Heart left ventricle (tissue), 16 donors: ENCODE results near the gene YPEL2. TPM values are rescaled to one million over a fixed set of nuclear protein-coding genes. Genes with fewer than 3 reads are reported as not detected.
A peak's percentile ranks its signal among the peaks of the same experiment; 100 is the strongest.

Experiments
- ATAC-seq, 4 donors: fragments of 200-7000 bp; cut with Tn5 transposase; one replicate each; pipeline ENCODE4 v1.9.1; 2020 to 2022; ENCODE audit warnings: moderate library complexity in 4 of 4, mild to moderate bottlenecking in 3 of 4, moderate number of reproducible peaks in 1 of 4
- DNase-seq, 5 donors: peaks; one replicate each; pipeline ENCODE4 v3.0.0-alpha.2; 2020
- H3K27ac ChIP-seq, 12 donors: fragments of 200-600 bp; sonication (generic) in 4 of 12; one replicate each; pipeline versions ENCODE4 v1.5.0 to v1.8.0; 2016 to 2022; ENCODE audit warnings: mild to moderate bottlenecking in 2 of 12
- H3K27me3 ChIP-seq, 9 donors: fragments of 200-600 bp; sonication (generic) in 2 of 9; one replicate each; pipeline versions ENCODE4 v1.5.1 to v1.8.0; 2016 to 2022; ENCODE audit warnings: mild to moderate bottlenecking in 3 of 9
- H3K36me3 ChIP-seq, 9 donors: fragments of 200-600 bp; sonication (generic) in 2 of 9; one replicate each; pipeline versions ENCODE4 v1.5.0 to v1.8.0; 2018 to 2022; ENCODE audit warnings: mild to moderate bottlenecking in 2 of 9
- H3K4me1 ChIP-seq, 12 donors: fragments of 200-600 bp; sonication (generic) in 4 of 12; one replicate each; pipeline versions ENCODE4 v1.5.0 to v1.8.0; 2016 to 2022; ENCODE audit warnings: mild to moderate bottlenecking in 3 of 12
- H3K4me3 ChIP-seq, 12 donors: fragments of 200-600 bp; sonication (generic) in 4 of 12; one replicate each; pipeline versions ENCODE4 v1.5.0 to v1.8.0; 2017 to 2022; ENCODE audit warnings: mild to moderate bottlenecking in 9 of 12, moderate library complexity in 4 of 12
- H3K9me3 ChIP-seq, 12 donors: fragments of 200-600 bp; sonication (generic) in 4 of 12; one replicate each; pipeline versions ENCODE4 v1.5.0 to v1.8.0; 2016 to 2022; ENCODE audit warnings: mild to moderate bottlenecking in 1 of 12
- CTCF ChIP-seq, 12 donors: fragments of 200-600 bp; sonication (generic) in 4 of 12; IDR thresholded peaks; one replicate each; pipeline versions ENCODE4 v1.5.0 to v1.8.0; 2018 to 2022; ENCODE audit warnings: antibody characterized with exemption in 12 of 12, mild to moderate bottlenecking in 5 of 12
- POLR2A ChIP-seq, 2 donors: fragments of 450-650 bp; IDR thresholded peaks; one replicate each; pipeline ENCODE4 v1.6.1; 2017; ENCODE audit warnings: antibody characterized with exemption in 2 of 2, mild to moderate bottlenecking in 2 of 2, moderate library complexity in 2 of 2
- WGBS, 4 donors: extraction: QIAGEN DNeasy Blood & Tissue Kit in 2 of 4; methylation state at CpG; one replicate each; pipeline versions ENCODE4 v1.1.5 to v1.1.7; 2013 to 2018; 5-methylcytosine and 5-hydroxymethylcytosine counted together
- intact Hi-C, 10 donors: fragments of 100-400 bp; cut with DNase I; formaldehyde crosslinking; loops; one replicate each; pipeline versions ENCODE4 v1.11.1 to v1.14.2; 2022
- polyA plus RNA-seq, 2 donors: library from polyadenylated mRNA; stranded (reverse); fragments of 200-250 nt; gene quantifications; one replicate each; pipeline ENCODE4 v1.2.3, GENCODE V29; 2013
- total RNA-seq, 9 donors: library from RNA; depleted of rRNA in 2 of 9; stranded (reverse); fragments of >200 nt in 2 of 9; fragmentation: NEBNext Ultra II Directional in 3 of 9; extraction: Animal tissue kit (Norgen Biotek cat#: 25700) in 3 of 9; gene quantifications; one replicate each; pipeline versions ENCODE4 v1.1.0 to v1.2.4, GENCODE V29; 2016 to 2023
- donor health status: ischemic (EF 13 %, LVEDD 7.1; RV severe dilation, severe dysfunction).
- donor health status: healthy with polysubstance abuse.
- donor health status: DM: no; HTN: yes; CAD: no.
- donor health status: DM: no; HTN: no; CAD: no.
- donor health status: ischemic (EF 25% LVEDD 6.9; RV normal size, moderate dysfunction).
- donor health status: ischemic (EF 25% LVEDD 5.7; RV mildly dilated, moderate dysfunction).
- donor health status: healthy.
- donor health status: DM: yes; HTN: yes; CAD: no.
- donor health status: ischemic (EF 35%, LVEDD 5.7; RV mildly dilated, moderate dysfunction).
- donor health status: nonischemic (EF 11% LVEDD 7.7; RV severe dilation, severe dysfunction).
- donor health status: DM: yes; HTN: yes; CAD: no.
- donor health status: PGD.
- donor health status: ischemic (EF 29% LVEDD 5.4; RV normal size, mild dysfunction).
- donor health status: nonischemic (EF 23%, LVEDD 6.1; RV moderate dilation, normal function).

Gene YPEL2
- total and polyA plus RNA-seq, 11 donors = 11.6 to 65.5 (median 33.9) TPM

- no peak for DNase-seq
- peaks cover 0 to 3% (median 0%) of the 10 kb centered on the region in 9 donors for H3K36me3 ChIP-seq
Observed at GRCh38 chr17:59338498-59338897, 7.0 kb downstream of the YPEL2 start.

GRCh38 chr17:59341922-59342321, 10.5 kb downstream of the YPEL2 start:
- no peak overlapping the region for H3K4me3 ChIP-seq
- TF ChIP-seq CTCF (IDR thresholded peaks at IDR 0.05) = no peak
- no peak for TF ChIP-seq POLR2A (IDR thresholded peaks at IDR 0.05)
- H3K27me3 ChIP-seq = no peaks in the 10 kb centered on the region
- WGBS, 4 donors = 77 to 89% (median 84%) methylated on average over 3 of the region's 3 CpGs
- no peak for ATAC-seq
- DNase-seq = no peak
- intact Hi-C loops = no loop called here
- peaks cover 0 to 6% (median 0%) of the 10 kb centered on the region in 9 donors for H3K36me3 ChIP-seq
- peaks cover 12 to 97% (median 83%) of the 10 kb centered on the region in 12 donors for H3K4me1 ChIP-seq
- no peaks in the 10 kb centered on the region for H3K9me3 ChIP-seq
- H3K27ac ChIP-seq = peak overlapping the region in 6 of 12 donors; percentile 4 to 42 (median 17)

More at GRCh38 chr17:59338498-59338897, 7.0 kb downstream of the YPEL2 start:
- intact Hi-C loops = loop anchor here in 3 of 10 donors (5.0 to 10.0 kb wide), 2 partner anchors 34 to 86 kb away; no protein-coding TSS in a partner anchor
- no peaks in the 10 kb centered on the region for H3K9me3 ChIP-seq
- H3K4me3 ChIP-seq = no peak overlapping the region
- peaks cover 12 to 98% (median 84%) of the 10 kb centered on the region in 12 donors for H3K4me1 ChIP-seq
- ATAC-seq = peak in 2 of 4 donors; percentile 14 to 26
- WGBS, 4 donors = 34 to 50% (median 47%) methylated on average over 5 of the region's 5 CpGs
- no peaks in the 10 kb centered on the region for H3K27me3 ChIP-seq
- no peak for TF ChIP-seq POLR2A (IDR thresholded peaks at IDR 0.05)
- TF ChIP-seq CTCF (IDR thresholded peaks at IDR 0.05) = no peak
- H3K27ac ChIP-seq = peak overlapping the region in 5 of 12 donors; percentile 7 to 100 (median 21)

- DNase-seq (no peak), ATAC-seq (no peak)
- Histone ChIP-seq H3K4me1 (peaks cover 13 to 100% (median 87%) of the 10 kb centered on the region in 12 donors), H3K9me3 (no peaks in the 10 kb centered on the region), H3K4me3 (no peak overlapping the region), H3K27ac (peak overlapping the region in 4 of 12 donors; percentile 4 to 42 (median 26)), H3K36me3 (peaks cover 0 to 7% (median 0%) of the 10 kb centered on the region in 9 donors), H3K27me3 (no peaks in the 10 kb centered on the region)
- intact Hi-C loops = no loop called here
- 34 to 50% (median 40%) methylated on average over 4 of the region's 4 CpGs for WGBS, 4 donors
- TF ChIP-seq CTCF (IDR thresholded peaks at IDR 0.05) (no peak), POLR2A (IDR thresholded peaks at IDR 0.05) (no peak)
Observed at GRCh38 chr17:59342681-59343131, 11.3 kb downstream of the YPEL2 start.

GRCh38 chr17:59345476-59345875, 14.0 kb downstream of the YPEL2 start:
- H3K9me3 ChIP-seq = no peaks in the 10 kb centered on the region
- H3K36me3 ChIP-seq = peaks cover 0 to 8% (median 0%) of the 10 kb centered on the region in 9 donors
- no peaks in the 10 kb centered on the region for H3K27me3 ChIP-seq
- intact Hi-C loops = no loop called here
- H3K27ac ChIP-seq = peak overlapping the region in 2 of 12 donors; percentile 17 to 19
- H3K4me1 ChIP-seq = peaks cover 6 to 94% (median 83%) of the 10 kb centered on the region in 12 donors
- DNase-seq (no peak), ATAC-seq (no peak)
- TF ChIP-seq CTCF (IDR thresholded peaks at IDR 0.05) = no peak
- TF ChIP-seq POLR2A (IDR thresholded peaks at IDR 0.05) = no peak
- WGBS, 4 donors = 73 to 81% (median 78%) methylated on average over 7 of the region's 7 CpGs
- no peak overlapping the region for H3K4me3 ChIP-seq
